HG03045 (cell line): ENCODE data around the gene EPO.
"Not testable (repeated sequence)": the region's sequence is repeated elsewhere in the genome, so short reads cannot be mapped to it uniquely, and the experiment has no call there.

Source experiments
- ATAC-seq: cut with Tn5 transposase; IDR thresholded peaks from one replicate; pipeline ENCODE4 v1.9.1; 2021; ENCODE audit warnings: mild to moderate bottlenecking, moderate library complexity; ENCODE audit not compliant: unreplicated experiment

Gene EPO

GRCh38 chr7:100701089-100701488 is 19.2 kb upstream of the EPO start:
- ATAC-seq = not testable (repeated sequence)

DNA sequence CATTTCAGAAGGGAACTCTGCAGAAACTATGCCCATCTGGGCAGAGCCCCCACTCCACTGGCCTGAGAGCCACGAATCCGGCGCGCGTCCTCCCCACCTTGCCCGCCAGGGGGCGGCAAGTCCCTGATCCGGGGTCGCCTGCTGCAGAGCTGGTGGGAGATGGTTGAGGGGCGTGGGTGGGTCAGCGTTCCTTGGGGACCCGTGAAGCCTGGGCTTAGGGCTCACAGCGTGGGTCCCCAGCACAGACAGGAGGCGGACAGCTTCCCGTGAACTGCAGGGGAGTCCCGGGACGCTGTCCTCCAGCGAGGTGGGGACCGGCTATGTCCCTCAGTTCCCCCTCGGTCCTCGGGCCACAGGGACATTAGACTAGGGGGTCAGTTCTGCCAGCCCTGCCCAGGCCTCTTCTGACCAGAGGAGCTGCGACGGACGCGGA is 14.9 kb upstream of the EPO start:
- ATAC-seq = peak; percentile 54

GRCh38 chr7:100705753-100706671 is 14.3 kb upstream of the EPO start, which contains the start of gene POP7:
POP7 (plus strand) TSS chr7:100706121; CDS start chr7:100706831, 710 bp downstream.
- peak; percentile 92 for ATAC-seq

DNA sequence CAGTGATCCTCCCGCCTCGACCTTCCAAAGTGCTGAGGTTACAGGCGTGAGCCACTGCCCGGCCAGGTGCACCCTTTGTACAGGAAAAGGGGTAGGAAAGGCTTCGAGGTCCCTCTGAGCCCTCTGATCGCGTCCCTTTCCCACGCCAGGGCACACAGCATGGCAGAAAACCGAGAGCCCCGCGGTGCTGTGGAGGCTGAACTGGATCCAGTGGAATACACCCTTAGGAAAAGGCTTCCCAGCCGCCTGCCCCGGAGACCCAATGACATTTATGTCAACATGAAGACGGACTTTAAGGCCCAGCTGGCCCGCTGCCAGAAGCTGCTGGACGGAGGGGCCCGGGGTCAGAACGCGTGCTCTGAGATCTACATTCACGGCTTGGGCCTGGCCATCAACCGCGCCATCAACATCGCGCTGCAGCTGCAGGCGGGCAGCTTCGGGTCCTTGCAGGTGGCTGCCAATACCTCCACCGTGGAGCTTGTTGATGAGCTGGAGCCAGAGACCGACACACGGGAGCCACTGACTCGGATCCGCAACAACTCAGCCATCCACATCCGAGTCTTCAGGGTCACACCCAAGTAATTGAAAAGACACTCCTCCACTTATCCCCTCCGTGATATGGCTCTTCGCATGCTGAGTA is 13.5 kb upstream of the EPO start:
- ATAC-seq = no peak

DNA sequence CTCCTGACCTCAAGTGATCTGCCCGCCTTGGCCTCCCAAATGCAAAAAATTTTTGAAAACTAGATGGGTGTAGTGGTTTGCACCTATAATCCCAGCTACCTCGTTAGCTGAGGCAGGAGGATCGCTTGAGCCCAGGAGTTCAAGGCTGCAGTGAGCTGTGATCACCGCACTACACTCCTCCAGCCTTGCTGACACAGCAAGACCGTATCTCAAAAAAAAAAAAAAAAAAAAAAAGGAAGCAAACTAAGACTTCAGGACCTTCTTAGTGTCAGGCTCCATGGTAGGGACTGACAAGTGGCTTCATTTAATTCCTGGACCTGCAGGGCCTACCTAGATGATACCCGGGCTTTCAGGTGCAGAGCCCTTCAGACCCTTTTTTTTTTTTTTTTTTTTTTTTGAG is 11.9 kb upstream of the EPO start:
- no peak for ATAC-seq

DNA sequence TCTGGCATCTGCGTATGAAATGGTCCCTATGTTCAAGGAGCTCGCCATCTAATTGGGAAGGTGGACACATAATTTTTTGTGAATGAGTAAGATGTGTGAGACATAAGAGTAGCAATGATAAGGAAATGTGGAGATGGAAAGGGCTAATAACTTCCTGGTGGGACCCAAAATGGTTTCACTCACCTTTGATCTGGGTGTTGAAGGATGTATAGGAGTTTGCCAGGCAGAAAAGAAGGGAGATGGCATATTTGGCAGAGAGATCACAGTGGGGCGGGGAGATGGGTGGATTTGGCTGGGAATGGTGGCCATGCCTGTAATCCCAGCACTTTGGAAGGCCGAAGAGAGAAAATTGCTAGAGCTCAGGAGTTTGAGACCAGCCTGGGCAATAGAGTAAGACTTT is 9.8 kb upstream of the EPO start:
- no peak for ATAC-seq

GRCh38 chr7:100711369-100711768 is 8.9 kb upstream of the EPO start:
- no peak for ATAC-seq

- ATAC-seq = no peak
Measured at GRCh38 chr7:100714725-100715124, 5.5 kb upstream of the EPO start.

DNA sequence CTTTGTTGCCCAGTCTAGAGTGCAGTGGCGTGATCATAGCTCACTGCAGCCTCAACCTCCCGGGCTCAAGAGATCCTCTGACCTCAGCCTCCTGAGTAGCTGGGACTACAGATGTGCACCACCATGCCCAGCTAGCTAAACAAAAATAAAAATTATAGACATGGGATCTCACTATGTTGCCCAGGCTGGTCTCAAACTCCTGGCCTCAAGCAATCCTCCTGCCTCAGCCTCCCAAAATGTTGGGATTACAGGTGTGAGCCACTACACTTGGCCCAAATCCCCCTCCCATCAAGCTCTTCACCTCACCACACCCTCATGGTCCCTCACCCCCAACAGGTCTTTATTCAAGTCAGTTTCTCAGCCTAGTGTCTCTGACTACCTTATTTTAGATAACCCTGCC is 3.2 kb upstream of the EPO start:
- ATAC-seq = not testable (repeated sequence)

DNA sequence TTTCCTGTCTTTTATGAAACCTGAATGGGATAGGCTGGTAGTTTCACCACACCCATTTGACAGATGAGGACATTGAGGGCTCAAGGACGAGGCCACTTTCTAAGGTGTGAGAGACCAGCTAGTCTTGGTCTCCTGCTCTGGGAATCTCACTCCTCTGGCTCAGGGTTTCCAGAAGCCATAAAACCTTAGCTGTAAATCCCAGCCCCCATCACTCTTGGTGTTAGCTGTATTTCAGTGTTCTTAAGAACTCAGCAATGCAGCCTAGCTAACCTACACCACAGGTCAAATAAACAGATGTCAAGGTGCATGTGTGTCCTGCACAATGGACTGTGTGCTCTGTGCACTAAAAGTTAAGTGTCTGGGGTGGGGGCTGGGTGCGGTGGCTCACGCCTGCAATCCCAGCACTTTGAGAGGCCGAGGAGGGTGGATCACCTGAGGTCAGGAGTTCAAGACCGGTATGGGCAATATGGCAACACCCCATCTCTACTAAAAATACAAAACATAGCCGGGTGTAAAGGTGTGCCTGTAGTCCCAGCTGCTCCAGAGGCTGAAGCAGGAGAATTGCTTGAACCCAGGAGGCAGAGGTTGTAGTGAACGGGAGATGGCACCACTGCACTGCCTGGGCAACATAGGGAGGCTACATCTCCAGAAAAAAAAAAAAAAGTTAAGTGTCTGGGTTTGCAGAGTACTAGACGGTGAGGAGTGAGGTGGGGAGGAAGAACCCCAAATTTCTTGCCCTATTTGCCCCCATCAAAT is 567 bp upstream of the EPO start:
- no peak for ATAC-seq

DNA sequence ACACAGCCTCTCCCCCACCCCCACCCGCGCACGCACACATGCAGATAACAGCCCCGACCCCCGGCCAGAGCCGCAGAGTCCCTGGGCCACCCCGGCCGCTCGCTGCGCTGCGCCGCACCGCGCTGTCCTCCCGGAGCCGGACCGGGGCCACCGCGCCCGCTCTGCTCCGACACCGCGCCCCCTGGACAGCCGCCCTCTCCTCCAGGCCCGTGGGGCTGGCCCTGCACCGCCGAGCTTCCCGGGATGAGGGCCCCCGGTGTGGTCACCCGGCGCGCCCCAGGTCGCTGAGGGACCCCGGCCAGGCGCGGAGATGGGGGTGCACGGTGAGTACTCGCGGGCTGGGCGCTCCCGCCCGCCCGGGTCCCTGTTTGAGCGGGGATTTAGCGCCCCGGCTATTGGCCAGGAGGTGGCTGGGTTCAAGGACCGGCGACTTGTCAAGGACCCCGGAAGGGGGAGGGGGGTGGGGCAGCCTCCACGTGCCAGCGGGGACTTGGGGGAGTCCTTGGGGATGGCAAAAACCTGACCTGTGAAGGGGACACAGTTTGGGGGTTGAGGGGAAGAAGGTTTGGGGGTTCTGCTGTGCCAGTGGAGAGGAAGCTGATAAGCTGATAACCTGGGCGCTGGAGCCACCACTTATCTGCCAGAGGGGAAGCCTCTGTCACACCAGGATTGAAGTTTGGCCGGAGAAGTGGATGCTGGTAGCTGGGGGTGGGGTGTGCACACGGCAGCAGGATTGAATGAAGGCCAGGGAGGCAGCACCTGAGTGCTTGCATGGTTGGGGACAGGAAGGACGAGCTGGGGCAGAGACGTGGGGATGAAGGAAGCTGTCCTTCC is 620 bp downstream of the EPO start:
- ATAC-seq = no peak

GRCh38 chr7:100721505-100721812 is 1.2 kb downstream of the EPO start:
- ATAC-seq = no peak

- ATAC-seq = no peak
Measured at GRCh38 chr7:100722480-100723212, 2.4 kb downstream of the EPO start.

DNA sequence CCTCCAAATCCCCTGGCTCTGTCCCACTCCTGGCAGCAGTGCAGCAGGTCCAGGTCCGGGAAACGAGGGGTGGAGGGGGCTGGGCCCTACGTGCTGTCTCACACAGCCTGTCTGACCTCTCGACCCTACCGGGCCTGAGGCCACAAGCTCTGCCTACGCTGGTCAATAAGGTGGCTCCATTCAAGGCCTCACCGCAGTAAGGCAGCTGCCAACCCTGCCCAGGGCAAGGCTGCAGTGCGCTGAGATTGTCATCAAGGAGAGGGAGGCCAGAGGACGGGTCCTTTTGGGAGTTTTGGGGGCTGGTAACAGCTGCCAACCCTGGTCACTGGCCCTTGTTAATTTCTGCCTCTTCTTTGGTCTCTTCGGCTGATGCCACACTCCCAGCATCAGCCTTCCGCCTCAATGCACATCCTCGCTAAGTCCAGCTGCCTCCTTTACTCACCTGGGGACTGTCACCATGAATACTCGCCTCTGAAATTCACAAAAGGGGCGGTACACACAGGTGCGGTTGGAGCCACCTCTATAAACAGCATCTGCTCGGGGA is 3.5 kb downstream of the EPO start:
- ATAC-seq = no peak

DNA sequence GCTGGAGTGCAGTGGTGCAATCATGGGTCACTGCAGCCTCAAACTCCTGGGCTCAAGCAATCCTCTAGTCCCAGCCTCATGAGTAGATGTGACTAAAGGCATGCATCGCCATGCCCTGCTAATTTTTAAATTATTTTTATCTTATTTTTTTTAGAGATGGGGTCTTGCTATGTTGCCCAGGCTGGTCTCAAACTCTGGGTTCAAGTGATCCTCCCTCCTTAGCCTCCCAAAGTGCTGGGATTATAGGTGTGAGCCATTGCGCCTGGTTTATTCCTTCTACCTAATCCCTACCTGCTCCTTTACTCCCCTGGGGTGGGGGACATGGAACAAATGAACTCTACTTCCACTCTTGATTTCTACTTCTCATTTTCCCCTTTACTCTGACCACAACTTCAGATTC is 4.1 kb downstream of the EPO start:
- not testable (repeated sequence) for ATAC-seq

DNA sequence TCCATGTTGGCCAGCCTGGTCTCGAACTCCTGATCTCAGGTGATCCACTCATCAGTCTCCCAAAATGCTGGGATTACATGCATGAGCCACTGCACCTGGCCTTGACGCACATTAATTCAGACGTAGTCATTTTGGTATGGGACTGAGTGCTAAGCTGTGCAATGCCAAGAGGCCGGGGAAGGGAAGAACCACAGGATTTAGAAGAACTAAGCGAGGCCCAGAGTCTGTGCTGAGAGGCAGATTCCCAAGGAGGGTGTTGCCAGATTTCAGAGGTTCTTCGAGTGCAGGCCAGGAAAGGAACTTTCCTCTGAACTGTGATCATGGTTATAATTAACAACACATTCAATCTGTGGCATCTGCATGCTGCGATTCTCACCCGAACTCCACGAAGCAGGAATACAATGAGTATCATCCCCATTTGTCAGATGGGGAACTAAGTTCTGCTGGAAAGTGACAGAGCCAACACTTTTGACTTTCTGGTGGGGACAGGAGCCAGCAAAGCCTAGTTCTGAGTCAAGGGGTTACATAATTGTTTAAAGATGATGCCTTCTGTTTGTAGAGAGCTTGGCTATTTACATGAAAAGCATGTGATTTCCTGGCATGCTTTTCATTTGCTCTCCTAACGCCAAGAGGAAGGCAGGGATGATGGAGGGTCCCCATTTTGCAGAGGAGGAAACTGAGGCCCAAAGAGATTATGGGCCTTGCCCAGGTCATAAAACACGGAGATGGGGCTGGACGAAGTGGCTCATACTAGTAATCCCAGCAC is 6.9 kb downstream of the EPO start:
- ATAC-seq = no peak

DNA sequence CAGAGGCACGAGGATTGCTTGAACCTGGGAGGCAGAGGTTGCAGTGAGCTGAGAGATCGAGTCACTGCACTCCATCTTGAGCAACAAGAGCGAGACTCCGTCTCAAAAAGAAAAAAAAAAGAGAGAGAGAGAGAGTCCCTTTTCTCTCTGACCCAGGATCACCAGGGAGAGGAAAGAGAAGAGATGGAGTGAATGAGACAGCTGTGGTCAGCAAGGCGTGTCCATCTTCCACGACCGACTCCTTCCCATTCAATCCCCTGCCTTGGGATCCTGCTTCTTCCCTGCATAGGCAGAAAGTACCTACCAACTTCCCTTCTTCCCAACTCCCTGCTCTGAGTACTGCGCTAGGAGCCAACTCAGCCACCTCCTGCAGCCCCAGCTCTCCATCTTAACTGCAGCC is 7.9 kb downstream of the EPO start:
- ATAC-seq = no peak

DNA sequence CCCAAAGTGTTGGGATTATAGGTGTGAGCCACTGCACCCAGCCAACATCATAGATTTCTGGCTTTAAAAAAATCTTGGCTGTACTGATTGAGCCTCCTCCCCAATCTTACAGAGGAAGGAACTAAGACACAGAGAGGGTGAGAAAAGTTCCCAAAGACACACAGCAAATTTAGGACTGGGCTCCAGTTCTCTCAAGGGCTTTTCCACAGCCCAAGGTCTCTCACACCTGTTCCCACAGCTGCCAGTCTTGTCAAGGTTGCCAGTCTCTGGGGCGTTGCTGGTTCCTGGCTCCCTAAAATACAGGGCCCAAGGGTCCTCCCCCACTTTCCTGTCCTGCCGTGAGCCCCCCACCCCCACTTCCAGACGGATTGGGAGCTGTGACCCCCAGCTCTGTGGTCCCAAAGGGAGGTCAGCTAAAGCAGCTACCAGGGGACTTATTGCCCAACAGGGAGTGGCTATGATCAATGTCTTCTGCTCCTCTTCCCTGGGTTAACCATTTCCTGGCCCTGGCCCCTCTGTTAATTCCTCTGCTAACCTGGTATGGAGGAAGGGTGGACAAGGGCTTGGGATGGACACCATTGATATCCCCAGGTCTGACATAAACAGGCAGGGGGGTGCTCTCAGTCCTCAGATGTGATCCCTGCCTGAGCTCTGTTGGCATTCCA is 10.0 kb downstream of the EPO start:
- ATAC-seq = no peak
